ENCODE measurements around the gene TRIM37. TPM values are rescaled to one million over a fixed set of nuclear protein-coding genes. Genes with fewer than 3 reads are reported as not detected.

TRIM37 gene
- total RNA-seq, 1 experiment from 2014 or later: 36.2 TPM

DNA sequence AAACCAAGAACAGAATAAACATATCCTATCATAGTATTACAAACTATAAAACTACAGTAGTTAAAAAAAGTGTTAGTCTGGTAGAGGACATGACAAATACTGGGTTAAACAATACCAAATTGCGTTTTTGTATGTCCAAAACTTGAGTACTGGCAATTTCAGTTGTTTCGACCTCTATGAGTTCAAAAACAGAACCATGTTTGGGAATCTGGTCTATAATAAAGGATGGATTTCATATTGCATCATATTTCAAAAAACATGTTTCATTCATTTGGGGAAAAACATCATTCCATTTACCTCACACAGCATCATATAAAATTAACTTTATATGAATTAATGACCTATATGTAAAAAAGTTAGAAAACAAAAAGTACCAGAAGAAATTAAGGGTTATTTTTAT, 81.8 kb downstream of the TRIM37 start:
- Histone ChIP-seq H3K27me3 (ENCODE audit: low read length) (no peaks in the 10 kb centered on the region), H3K4me2 (ENCODE audit: low read depth, low read length, poor library complexity, severe bottlenecking) (no peak overlapping the region), H3K9me3 (ENCODE audit: low read length) (no peaks in the 10 kb centered on the region), H4K20me1 (ENCODE audit: insufficient read depth, low read depth, low read length) (no peaks in the 10 kb centered on the region), H3K36me3 (ENCODE audit: insufficient read depth, low read length) (peaks cover 35% of the 10 kb centered on the region), H3K4me3 (ENCODE audit: low read length) (no peak overlapping the region), H3K9ac (ENCODE audit: low read length) (no peak overlapping the region), H3K79me2 (ENCODE audit: low read length) (peaks cover 52% of the 10 kb centered on the region), H3K4me1 (ENCODE audit: low read length) (peaks cover 7% of the 10 kb centered on the region), H3K27ac (ENCODE audit: low read length) (no peak overlapping the region), H3K9me2 (replicated peaks; ENCODE audit: insufficient read depth, low read length) (no peaks in the 10 kb centered on the region), H2AFZ (ENCODE audit: low read length) (no peak overlapping the region)
- no peak for DNase-seq

DNA sequence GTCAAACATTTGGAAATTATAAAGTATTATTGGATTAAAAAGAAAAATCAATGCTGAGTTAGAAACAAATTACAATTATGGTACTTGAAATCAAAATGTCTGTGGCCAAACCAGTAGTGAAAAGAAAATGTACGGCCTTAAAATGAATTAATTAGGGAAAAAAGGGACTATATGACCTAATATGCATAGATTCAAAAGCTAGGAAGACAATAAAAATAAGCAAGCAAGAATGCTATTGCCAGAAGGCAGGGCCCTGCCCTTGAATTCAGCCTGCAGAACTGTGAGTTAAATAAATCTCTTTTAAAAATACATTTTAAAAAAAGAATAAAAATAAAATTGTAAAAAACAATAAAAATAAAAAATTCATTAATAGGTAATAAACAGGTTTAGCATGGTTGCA, 88.7 kb downstream of the TRIM37 start:
- no peak overlapping the region for H3K9ac ChIP-seq (ENCODE audit: low read length)
- H3K4me1 ChIP-seq (ENCODE audit: low read length): no peaks in the 10 kb centered on the region
- no peak overlapping the region for H2AFZ ChIP-seq (ENCODE audit: low read length)
- peaks cover 32% of the 10 kb centered on the region for H3K79me2 ChIP-seq (ENCODE audit: low read length)
- no peak for DNase-seq
- no peaks in the 10 kb centered on the region for H3K9me3 ChIP-seq (ENCODE audit: low read length)
- peaks cover 17% of the 10 kb centered on the region for H3K36me3 ChIP-seq (ENCODE audit: insufficient read depth, low read length)
- H3K4me2 ChIP-seq (ENCODE audit: low read depth, low read length, poor library complexity, severe bottlenecking): no peak overlapping the region
- no peak overlapping the region for H3K4me3 ChIP-seq (ENCODE audit: low read length)
- no peaks in the 10 kb centered on the region for H4K20me1 ChIP-seq (ENCODE audit: insufficient read depth, low read depth, low read length)
- H3K9me2 ChIP-seq (replicated peaks; ENCODE audit: insufficient read depth, low read length): no peaks in the 10 kb centered on the region
- no peaks in the 10 kb centered on the region for H3K27me3 ChIP-seq (ENCODE audit: low read length)
- H3K27ac ChIP-seq (ENCODE audit: low read length): no peak overlapping the region

DNA sequence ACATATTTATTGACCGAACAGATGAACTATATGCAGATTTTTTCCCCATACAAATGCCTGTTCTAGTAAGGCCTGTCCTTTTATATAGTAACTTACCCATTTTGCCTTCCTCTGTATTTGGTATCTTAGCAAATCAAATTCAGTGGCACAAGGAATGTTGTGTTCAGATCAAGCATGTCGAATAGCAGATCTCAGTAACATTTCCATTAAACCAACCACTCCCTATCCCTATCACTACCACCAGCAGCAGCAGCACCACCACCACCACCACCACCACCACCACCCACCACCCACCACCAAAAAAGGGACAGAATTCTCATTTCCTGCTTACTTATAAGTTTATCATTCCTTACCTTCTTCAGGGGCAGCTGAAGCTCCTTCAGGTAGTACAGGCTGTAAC, 94.7 kb downstream of the TRIM37 start:
- no peaks in the 10 kb centered on the region for H3K9me3 ChIP-seq (ENCODE audit: low read length)
- peaks cover 4% of the 10 kb centered on the region; the same call in 1 of the 2 replicates for H3K79me2 ChIP-seq (ENCODE audit: low read length)
- H3K4me2 ChIP-seq (ENCODE audit: low read depth, low read length, poor library complexity, severe bottlenecking): no peak overlapping the region
- H3K27ac ChIP-seq (ENCODE audit: low read length): no peak overlapping the region
- H2AFZ ChIP-seq (ENCODE audit: low read length): no peak overlapping the region
- H3K4me3 ChIP-seq (ENCODE audit: low read length): no peak overlapping the region
- no peaks in the 10 kb centered on the region for H3K27me3 ChIP-seq (ENCODE audit: low read length)
- peaks cover 5% of the 10 kb centered on the region for H3K4me1 ChIP-seq (ENCODE audit: low read length)
- no peak overlapping the region for H3K9ac ChIP-seq (ENCODE audit: low read length)
- no peaks in the 10 kb centered on the region for H4K20me1 ChIP-seq (ENCODE audit: insufficient read depth, low read depth, low read length)
- DNase-seq: no peak
- no peaks in the 10 kb centered on the region for H3K9me2 ChIP-seq (replicated peaks; ENCODE audit: insufficient read depth, low read length)
- H3K36me3 ChIP-seq (ENCODE audit: insufficient read depth, low read length): peaks cover 12% of the 10 kb centered on the region

GRCh38 chr17:59010026-59010425, 96.7 kb downstream of the TRIM37 start:
- H3K9ac ChIP-seq (ENCODE audit: low read length): no peak overlapping the region
- H3K4me3 ChIP-seq (ENCODE audit: low read length): no peak overlapping the region
- H2AFZ ChIP-seq (ENCODE audit: low read length): no peak overlapping the region
- H3K9me3 ChIP-seq (ENCODE audit: low read length): no peaks in the 10 kb centered on the region
- no peaks in the 10 kb centered on the region for H4K20me1 ChIP-seq (ENCODE audit: insufficient read depth, low read depth, low read length)
- H3K4me1 ChIP-seq (ENCODE audit: low read length): peaks cover 5% of the 10 kb centered on the region
- no peak for DNase-seq
- H3K27me3 ChIP-seq (ENCODE audit: low read length): no peaks in the 10 kb centered on the region
- H3K79me2 ChIP-seq (ENCODE audit: low read length): peaks cover 4% of the 10 kb centered on the region; the same call in 1 of the 2 replicates
- no peak overlapping the region for H3K27ac ChIP-seq (ENCODE audit: low read length)
- peaks cover 10% of the 10 kb centered on the region; the same call in 1 of the 2 replicates for H3K36me3 ChIP-seq (ENCODE audit: insufficient read depth, low read length)
- no peaks in the 10 kb centered on the region for H3K9me2 ChIP-seq (replicated peaks; ENCODE audit: insufficient read depth, low read length)
- no peak overlapping the region for H3K4me2 ChIP-seq (ENCODE audit: low read depth, low read length, poor library complexity, severe bottlenecking)

DNA sequence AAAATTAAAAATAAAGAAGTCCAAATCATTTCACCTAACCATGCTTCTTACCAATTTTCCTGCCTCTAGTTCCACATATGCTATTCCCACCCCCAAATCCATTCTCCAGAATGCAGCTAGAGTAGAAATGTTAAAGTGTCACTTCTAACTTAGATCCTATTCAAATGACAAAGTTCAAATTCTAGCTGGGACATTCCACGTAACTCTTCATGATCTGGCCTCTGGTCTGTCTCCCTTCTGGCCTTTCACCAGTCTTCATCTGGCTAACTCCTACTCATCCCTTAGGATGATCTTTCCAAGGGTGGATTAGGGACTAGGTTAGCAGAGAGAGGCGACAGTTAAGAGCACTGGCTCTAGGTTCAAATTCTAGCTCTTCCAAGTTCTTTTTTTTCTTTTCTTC, 97.9 kb downstream of the TRIM37 start:
- Histone ChIP-seq H3K27me3 (ENCODE audit: low read length) (no peaks in the 10 kb centered on the region), H3K79me2 (ENCODE audit: low read length) (peaks cover 6% of the 10 kb centered on the region; the same call in 1 of the 2 replicates), H3K27ac (ENCODE audit: low read length) (no peak overlapping the region), H3K4me3 (ENCODE audit: low read length) (no peak overlapping the region), H3K36me3 (ENCODE audit: insufficient read depth, low read length) (peaks cover 10% of the 10 kb centered on the region; the same call in 1 of the 2 replicates), H3K9me2 (replicated peaks; ENCODE audit: insufficient read depth, low read length) (no peaks in the 10 kb centered on the region), H3K9me3 (ENCODE audit: low read length) (no peaks in the 10 kb centered on the region), H2AFZ (ENCODE audit: low read length) (no peak overlapping the region), H3K9ac (ENCODE audit: low read length) (no peak overlapping the region), H3K4me1 (ENCODE audit: low read length) (peaks cover 11% of the 10 kb centered on the region), H3K4me2 (ENCODE audit: low read depth, low read length, poor library complexity, severe bottlenecking) (no peak overlapping the region), H4K20me1 (ENCODE audit: insufficient read depth, low read depth, low read length) (no peaks in the 10 kb centered on the region)
- DNase-seq: no peak

DNA sequence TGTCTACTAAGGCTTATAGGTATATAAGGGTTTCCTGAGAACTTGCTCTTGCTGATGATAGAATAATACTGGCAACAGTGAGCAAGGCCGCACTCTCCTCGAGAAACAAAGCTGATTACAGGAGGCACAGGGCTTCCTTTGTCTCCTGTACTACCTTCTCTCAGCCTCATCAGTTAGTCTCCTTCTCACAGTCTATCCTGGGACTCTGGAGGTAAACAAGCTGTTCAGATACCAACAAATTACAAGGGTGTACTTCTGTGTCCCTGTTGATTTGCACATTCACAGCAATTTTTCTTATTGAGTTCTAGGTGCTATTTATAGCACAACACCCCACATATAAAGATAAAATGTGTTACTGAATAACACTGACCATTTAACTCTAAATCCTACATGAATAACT, 98.7 kb downstream of the TRIM37 start:
- no peak overlapping the region for H3K27ac ChIP-seq (ENCODE audit: low read length)
- no peaks in the 10 kb centered on the region for H4K20me1 ChIP-seq (ENCODE audit: insufficient read depth, low read depth, low read length)
- H3K27me3 ChIP-seq (ENCODE audit: low read length): no peaks in the 10 kb centered on the region
- H3K9me2 ChIP-seq (replicated peaks; ENCODE audit: insufficient read depth, low read length): no peaks in the 10 kb centered on the region
- no peak overlapping the region for H3K4me3 ChIP-seq (ENCODE audit: low read length)
- H3K4me1 ChIP-seq (ENCODE audit: low read length): peaks cover 12% of the 10 kb centered on the region
- H3K4me2 ChIP-seq (ENCODE audit: low read depth, low read length, poor library complexity, severe bottlenecking): no peak overlapping the region
- H2AFZ ChIP-seq (ENCODE audit: low read length): no peak overlapping the region
- DNase-seq: no peak
- H3K36me3 ChIP-seq (ENCODE audit: insufficient read depth, low read length): peaks cover 7% of the 10 kb centered on the region; the same call in 1 of the 2 replicates
- H3K9ac ChIP-seq (ENCODE audit: low read length): no peak overlapping the region
- H3K9me3 ChIP-seq (ENCODE audit: low read length): no peaks in the 10 kb centered on the region
- peaks cover 8% of the 10 kb centered on the region; the same call in 1 of the 2 replicates for H3K79me2 ChIP-seq (ENCODE audit: low read length)

- no peaks in the 10 kb centered on the region for H3K9me3 ChIP-seq (ENCODE audit: low read length)
- H3K27me3 ChIP-seq (ENCODE audit: low read length): no peaks in the 10 kb centered on the region
- no peaks in the 10 kb centered on the region for H3K9me2 ChIP-seq (replicated peaks; ENCODE audit: insufficient read depth, low read length)
- H3K9ac ChIP-seq (ENCODE audit: low read length): peak overlapping the region; percentile 18; the same call in 1 of the 2 replicates
- peaks cover 44% of the 10 kb centered on the region for H3K4me1 ChIP-seq (ENCODE audit: low read length)
- peaks cover 10% of the 10 kb centered on the region; the same call in 1 of the 2 replicates for H3K79me2 ChIP-seq (ENCODE audit: low read length)
- H2AFZ ChIP-seq (ENCODE audit: low read length): 0 out of 2 replicates have a peak overlapping the region, but pooled peaks have one; percentile 54
- H3K4me3 ChIP-seq (ENCODE audit: low read length): no peak overlapping the region
- H3K4me2 ChIP-seq (ENCODE audit: low read depth, low read length, poor library complexity, severe bottlenecking): peak overlapping the region; percentile 32
- DNase-seq: peak; percentile 87
- H3K27ac ChIP-seq (ENCODE audit: low read length): peak overlapping the region; percentile 58
- H4K20me1 ChIP-seq (ENCODE audit: insufficient read depth, low read depth, low read length): no peaks in the 10 kb centered on the region
- H3K36me3 ChIP-seq (ENCODE audit: insufficient read depth, low read length): peaks cover 5% of the 10 kb centered on the region; the same call in 1 of the 2 replicates
These were observed 102.2 kb downstream of the TRIM37 start for GRCh38 chr17:59004338-59005111.

DNA sequence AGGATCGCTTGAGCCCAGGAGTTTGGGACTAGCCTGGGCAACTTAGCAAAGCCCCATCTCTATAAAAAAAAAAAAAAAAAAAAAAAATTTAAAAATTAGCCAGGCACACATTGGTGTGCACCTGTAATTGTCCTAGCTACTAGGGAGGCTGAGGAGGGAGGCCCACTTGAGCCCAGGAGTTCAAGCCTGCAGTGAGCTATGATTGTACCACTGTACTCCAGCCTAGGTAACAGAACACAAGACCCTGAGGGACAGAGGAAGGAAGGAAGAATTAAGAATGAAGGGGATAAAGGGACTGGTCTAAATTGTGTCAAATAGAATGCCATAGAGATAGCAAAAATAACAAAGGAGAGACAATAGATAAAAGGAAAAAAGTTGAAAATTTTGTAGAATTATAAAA, 102.8 kb downstream of the TRIM37 start:
- peak overlapping the region; percentile 58; the same call in 1 of the 2 replicates for H3K27ac ChIP-seq (ENCODE audit: low read length)
- no peak for DNase-seq

More for the DNA sequence above, 102.8 kb downstream of the TRIM37 start:
- Histone ChIP-seq H3K27me3 (ENCODE audit: low read length) (no peaks in the 10 kb centered on the region), H3K4me3 (ENCODE audit: low read length) (no peak overlapping the region), H3K9me3 (ENCODE audit: low read length) (no peaks in the 10 kb centered on the region), H2AFZ (ENCODE audit: low read length) (no peak overlapping the region), H4K20me1 (ENCODE audit: insufficient read depth, low read depth, low read length) (no peaks in the 10 kb centered on the region), H3K4me1 (ENCODE audit: low read length) (peaks cover 45% of the 10 kb centered on the region), H3K36me3 (ENCODE audit: insufficient read depth, low read length) (peaks cover 5% of the 10 kb centered on the region; the same call in 1 of the 2 replicates), H3K79me2 (ENCODE audit: low read length) (peaks cover 10% of the 10 kb centered on the region; the same call in 1 of the 2 replicates), H3K9ac (ENCODE audit: low read length) (no peak overlapping the region), H3K9me2 (replicated peaks; ENCODE audit: insufficient read depth, low read length) (no peaks in the 10 kb centered on the region), H3K4me2 (ENCODE audit: low read depth, low read length, poor library complexity, severe bottlenecking) (no peak overlapping the region)

Measured in Karpas-422 (cell line).